Hematopoietic multipotent progenitor cell treated with erythropoietin and hydrocortisone succinate and interleukin-3 and kit ligand, for 6 days (in vitro differentiated cells): Measurements from ENCODE around the gene UBXN10.
A peak's percentile ranks its signal among the peaks of the same experiment; 100 is the strongest.

Source experiments
- DNase-seq: peaks from one replicate; pipeline ENCODE4 v3.0.0-alpha.2; 2015

UBXN10 gene

DNA sequence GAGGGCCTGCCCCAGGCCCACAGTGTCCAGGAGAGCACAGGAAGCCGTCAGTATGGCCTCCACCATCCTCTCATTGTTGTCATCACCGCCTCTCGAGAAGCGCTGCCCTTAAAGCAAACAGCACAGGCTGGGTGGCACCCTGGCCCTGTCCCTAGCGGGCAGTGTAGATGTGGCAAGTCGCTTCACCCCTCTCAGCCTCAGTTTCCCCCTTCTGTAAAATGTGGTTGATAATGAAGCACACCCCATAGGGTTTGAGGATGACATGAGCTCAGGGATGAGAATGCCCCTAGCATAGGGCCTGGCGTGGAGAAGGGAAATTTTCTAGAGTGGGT, 33.3 kb upstream of the UBXN10 start:
- DNase-seq: no peak

- no peak for DNase-seq
Observed at GRCh38 chr1:20153000-20153418, 32.9 kb upstream of the UBXN10 start.

GRCh38 chr1:20154301-20154831, 31.5 kb upstream of the UBXN10 start:
- no peak for DNase-seq

DNA sequence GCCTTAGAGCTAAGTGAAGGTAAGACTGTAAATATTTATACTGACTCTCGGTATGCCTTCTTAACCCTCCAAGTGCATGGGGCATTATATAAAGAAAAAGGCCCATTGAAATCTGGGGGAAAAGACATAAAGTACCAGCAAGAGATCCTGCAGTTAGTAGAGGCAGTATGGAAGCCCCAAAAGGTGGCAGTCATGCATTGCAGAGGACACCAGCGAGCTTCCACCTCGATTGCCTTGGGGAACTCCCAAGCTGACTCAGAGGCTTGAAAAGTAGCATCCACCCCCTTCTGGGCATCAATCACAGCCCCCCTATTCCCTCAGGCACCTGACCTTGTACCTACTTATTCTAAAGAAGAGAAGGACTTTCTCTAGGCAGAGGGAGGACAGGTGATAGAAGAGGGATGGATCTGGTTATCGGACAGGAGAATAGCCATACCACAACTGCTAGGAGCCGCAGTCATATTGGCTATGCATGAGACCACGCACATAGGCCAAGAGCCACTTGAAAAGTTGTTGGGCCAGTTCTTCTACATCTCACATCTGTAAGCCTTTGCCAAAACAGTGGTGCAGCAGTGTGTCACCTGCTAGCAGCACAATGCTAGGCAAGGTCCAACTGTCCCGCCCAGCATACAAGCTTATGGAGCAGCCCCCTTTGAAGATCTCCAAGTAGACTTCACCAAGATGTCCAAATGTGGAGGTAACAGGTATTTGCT, 27.4 kb upstream of the UBXN10 start:
- no peak for DNase-seq

GRCh38 chr1:20160034-20160433, 25.9 kb upstream of the UBXN10 start:
- DNase-seq: no peak

DNA sequence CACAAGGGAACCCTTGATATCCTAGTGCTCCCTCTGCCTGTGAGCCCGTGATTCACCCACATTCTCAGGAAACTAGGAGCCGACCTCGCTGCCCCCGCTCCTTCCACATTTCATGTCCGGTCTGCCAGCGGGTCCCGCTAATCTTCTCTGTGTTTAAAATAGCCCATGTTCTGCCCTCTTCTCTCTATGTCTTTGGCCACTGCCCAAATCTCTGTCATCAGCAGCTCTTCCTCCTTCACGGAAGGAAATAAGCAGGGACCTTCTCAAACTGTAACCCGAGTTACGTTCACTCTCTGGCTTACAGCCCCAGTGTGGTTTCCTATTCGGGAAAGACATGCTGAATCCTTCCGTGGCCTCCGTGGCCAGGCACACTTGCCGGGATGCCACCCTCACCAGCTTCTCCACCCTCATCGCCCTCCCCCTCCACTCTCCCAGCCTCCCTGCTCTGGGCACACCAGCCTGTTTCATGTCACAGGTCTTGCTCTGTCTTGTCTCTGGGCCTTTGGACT, 21.1 kb upstream of the UBXN10 start:
- no peak for DNase-seq

GRCh38 chr1:20165522-20165951, 20.4 kb upstream of the UBXN10 start:
- DNase-seq: peak; percentile 76

DNA sequence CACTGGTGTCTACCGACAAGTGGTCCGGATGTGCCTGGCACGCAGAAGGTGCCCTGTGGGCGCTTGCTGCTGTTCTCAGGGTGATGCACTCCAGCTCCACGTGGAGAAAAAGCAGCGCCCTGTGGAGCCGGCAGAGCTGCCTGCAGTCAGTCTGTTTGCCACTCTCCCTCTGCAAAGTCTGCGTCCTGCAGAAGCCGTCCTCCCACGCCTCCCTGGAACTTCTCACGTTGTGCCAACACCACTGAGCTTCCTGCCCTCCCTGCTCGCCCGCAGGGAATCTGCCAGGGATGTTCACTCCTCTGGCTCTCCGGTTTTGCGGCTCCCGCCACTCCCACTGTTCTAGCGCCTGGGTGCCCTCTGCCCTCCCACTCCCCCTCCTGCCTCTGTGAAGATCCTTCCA, 19.8 kb upstream of the UBXN10 start:
- DNase-seq: no peak

GRCh38 chr1:20167126-20167525, 18.8 kb upstream of the UBXN10 start:
- DNase-seq: no peak

- DNase-seq: no peak
Observed at GRCh38 chr1:20168564-20169491, 17.1 kb upstream of the UBXN10 start.

GRCh38 chr1:20169932-20170331, 16.0 kb upstream of the UBXN10 start:
- DNase-seq: no peak

- no peak for DNase-seq
Observed at GRCh38 chr1:20172033-20172590, 13.8 kb upstream of the UBXN10 start.

GRCh38 chr1:20174937-20175666, 10.8 kb upstream of the UBXN10 start:
- no peak for DNase-seq

DNA sequence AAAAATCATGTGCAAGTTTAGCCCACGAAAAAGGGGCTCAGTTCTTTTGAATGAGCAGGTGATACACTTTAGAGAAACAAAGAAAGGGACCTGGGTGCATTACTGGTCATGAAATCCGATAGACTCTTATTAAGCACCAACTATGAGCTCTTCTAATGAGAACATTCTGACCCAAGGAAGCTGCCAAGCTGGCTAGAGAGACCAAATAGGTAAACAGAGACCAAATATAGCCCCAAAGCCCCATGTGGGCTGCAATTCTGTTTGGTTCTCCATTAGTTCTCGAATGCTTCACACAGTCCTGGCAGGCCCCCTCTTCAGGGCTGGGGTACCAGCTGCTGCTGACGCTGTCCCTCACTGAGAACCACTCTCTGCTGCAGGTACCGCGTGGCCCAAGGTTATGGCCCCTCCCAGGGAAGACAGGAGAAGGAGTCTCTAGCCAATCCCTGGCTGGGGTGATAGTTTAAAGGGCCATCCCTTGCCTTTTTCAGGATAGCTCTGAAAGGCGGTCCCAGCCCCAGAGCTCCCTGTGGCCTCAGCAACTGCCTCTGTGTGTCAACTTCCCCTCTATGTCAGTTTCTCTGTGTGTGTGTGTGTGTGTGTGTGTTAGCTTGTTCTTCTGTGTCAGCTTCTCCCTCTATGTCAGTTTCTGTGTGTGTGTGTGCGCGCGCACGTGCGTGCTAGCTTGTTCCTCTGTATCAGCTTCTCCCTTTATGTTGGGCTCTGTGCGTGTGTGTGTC, 7.1 kb upstream of the UBXN10 start:
- DNase-seq: no peak

DNA sequence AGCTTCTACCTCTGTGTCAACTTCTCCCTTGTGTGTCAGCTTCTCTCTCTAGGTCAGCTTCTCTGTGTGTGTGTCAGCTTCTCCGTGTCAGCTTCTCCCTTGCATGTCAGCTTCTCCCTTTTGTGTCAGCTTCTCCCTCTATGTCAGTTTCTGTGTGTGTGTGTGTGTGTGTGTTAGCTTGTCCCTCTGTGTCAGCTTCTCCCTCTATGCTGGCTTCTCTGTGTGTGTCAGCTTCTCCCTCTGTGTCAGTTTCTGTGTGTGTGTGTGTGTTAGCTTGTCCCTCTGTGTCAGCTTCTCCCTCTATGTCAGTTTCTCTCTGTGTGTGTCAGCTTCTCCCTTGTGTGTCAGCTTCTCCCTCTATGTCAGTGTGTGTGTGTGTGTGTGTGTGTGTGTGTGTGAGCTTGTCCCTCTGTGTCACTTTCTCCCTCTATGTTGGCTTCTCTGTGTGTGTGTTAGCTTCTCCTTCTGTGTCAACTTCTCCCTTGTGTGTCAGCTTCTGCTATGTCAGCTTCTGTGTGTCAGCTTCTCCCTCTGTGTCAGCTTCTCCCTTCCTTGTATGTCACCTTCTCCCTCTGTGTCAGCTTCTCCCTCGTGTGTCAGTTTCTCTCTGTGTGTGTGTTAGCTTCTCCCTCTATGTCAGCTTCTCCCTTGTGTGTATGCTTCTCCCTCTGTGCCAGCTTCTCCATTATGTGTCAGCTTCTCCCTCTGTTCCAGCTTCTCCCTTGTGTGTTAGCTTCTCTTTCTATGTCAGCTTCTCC, 6.3 kb upstream of the UBXN10 start:
- no peak for DNase-seq

DNA sequence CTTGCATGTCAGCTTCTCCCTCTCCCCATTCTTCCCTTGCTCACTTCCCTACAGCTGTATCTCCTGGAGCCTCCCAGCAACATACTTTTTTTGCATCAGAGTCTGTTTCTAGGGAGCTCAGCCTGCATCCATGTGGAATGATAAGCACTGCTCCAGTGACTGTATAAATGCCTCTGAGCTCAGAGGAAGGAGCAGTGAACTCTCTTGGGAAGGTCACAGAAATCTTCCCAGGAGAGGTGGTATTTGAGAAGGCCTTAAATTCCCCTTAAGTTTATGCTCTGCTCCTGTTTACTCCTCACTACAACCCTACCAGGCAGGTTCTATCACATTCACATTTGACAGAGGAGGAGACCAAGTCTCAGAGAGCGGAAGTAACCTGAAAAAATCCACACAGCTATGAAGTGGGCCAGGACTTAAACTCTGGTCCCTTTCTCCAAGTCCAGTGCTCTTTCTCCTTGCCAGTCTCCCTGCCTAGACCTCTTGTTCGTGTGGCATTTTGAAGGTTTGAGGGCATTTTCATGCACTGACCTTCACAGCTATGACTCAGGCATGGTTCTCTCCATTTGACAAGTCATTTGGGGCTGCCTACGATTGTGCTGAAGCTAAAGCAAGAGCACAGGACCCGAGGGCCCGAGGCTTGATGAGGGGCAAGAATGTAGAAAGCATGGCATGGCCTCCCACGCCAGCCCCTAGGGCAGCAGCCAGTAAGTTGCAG, 5.6 kb upstream of the UBXN10 start:
- no peak for DNase-seq

DNA sequence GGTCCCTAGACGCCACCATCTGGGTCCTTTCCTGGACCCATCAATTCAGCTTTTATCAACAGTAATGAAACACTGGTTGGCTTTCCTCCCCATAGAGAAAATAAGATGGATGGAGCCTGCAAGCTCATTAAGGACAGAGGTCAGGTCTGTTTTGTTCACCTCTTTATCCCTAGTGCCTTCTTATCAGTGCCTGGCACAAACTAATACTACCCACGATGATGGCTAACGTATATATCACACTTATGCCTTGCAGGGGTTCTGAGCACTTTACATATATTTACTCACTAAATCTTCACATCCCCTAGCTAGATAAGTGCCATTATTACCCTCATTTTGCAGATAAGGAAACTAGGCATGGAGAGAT, 5.1 kb upstream of the UBXN10 start:
- peak; percentile 39 for DNase-seq

DNA sequence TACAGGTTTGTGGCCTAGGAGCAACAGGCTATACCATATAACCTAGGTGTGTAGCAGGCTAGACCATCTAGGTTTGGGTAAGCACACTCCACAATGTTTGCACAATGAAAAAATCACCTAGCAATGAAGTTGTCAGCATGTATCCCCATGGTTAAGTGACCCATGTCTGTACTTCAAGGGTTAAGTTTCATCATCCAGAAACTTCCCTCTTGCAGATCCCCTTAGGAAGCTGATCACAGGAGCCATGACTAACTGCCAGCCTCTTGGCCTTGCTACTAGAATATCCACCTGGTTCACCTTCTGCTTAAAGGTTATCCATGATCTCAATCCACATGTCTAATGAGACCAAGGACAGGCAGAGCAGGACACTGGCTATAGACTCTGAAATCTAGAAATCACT, 3.5 kb upstream of the UBXN10 start:
- DNase-seq: no peak

DNA sequence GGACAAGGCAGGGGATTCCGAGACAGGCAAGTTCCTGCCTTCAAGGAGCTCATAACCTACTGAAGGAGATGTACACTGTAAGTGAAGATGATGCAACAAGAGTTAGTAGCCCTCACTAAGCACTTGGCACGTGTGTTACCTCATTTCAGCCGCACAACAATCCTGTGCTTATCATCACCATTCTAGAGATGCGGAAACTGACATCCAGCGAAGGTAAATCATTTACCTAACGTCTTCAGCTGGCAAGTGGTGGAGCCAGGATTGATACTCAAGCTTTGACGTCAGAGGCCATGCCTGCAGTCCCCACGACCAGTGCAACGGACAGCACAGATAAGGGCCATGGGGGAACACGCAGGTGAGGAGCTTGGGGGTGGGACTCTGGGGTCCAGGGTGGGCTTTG, 2.9 kb upstream of the UBXN10 start:
- DNase-seq: no peak

DNA sequence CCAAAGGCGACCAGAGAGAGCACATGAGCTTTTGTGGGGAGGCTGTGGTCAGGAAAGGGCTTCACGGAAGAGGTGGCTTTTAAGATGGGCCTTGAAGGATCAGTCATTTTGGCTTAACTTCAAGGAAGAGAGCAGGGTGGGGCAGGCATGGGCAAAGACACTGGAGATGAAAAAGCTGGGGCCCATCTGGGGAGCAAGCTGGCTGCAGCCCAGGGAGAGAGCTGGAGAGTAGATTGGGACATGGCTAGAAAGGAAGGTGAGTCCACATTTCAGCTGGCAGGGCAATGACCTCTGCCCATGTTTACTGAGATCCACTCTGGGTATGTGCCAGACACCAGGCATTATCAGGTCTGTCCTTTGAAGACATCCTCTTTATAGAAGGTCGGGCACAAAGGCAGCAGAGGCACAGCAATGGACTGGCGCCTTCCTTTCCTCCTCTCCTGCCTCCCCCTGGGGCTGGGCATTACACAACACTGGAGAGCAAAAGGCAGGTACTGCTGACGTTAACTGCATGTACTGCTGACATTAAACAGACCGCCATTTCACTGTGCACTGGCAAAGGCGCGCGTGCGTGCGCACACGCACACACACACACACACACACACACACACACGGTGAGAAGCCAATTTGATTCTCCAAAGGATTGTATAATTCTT, 2.2 kb upstream of the UBXN10 start:
- peak; percentile 61 for DNase-seq
